GM19372 (cell line): ENCODE measurements around the gene ZMYND10.

Experiments used
- ATAC-seq: cut with Tn5 transposase; IDR thresholded peaks from one replicate; pipeline ENCODE4 v1.9.1; 2021; ENCODE audit warnings: mild to moderate bottlenecking, low read depth, moderate library complexity; ENCODE audit not compliant: unreplicated experiment

Gene ZMYND10

GRCh38 chr3:50345586-50346234, at the start of gene ZMYND10:
Gene ZMYND10, minus strand, starts transcription at chr3:50345732. Its CDS starts 153 bp downstream, at chr3:50345579.
- no peak for ATAC-seq

- no peak for ATAC-seq
Measured at GRCh38 chr3:50393061-50393460, 47.5 kb upstream of the ZMYND10 start.

GRCh38 chr3:50392101-50392715, 46.7 kb upstream of the ZMYND10 start:
- no peak for ATAC-seq

- no peak for ATAC-seq
Measured at GRCh38 chr3:50390508-50391224, 45.1 kb upstream of the ZMYND10 start.

GRCh38 chr3:50389414-50389767, 43.9 kb upstream of the ZMYND10 start:
- no peak for ATAC-seq

DNA sequence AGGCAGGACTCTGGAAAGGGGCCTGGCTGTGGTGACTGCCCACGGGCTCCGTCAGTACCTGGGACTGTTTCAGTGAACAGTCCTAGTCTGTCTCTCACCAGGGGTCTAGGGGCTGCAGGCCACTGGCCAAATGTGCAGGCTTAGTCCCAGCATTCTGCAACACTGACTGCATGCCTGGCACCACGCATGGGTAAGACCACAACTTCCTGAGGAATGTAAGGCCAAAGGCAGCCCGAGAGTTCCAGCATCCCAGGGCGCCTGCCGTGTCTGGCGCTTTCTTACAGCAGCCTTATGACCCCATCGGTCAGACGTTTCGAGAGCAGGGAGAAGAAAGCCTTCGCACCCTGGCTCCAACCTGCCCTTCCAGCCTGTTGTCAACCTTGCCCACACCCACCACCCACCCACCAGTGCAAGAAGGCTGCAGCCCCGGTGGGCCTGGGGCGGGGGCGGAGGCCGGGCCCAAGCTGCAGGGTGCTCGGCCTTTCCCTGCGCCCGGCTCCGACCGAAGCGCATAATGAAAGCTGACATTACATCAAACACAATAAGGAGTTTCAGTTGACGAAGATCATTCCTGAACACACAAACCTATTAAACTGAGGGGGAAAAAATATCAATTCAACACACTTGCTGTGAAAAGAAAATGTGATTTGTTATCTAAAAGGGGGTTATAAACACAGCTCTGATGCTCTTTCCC, 43.3 kb upstream of the ZMYND10 start:
- no peak for ATAC-seq

DNA sequence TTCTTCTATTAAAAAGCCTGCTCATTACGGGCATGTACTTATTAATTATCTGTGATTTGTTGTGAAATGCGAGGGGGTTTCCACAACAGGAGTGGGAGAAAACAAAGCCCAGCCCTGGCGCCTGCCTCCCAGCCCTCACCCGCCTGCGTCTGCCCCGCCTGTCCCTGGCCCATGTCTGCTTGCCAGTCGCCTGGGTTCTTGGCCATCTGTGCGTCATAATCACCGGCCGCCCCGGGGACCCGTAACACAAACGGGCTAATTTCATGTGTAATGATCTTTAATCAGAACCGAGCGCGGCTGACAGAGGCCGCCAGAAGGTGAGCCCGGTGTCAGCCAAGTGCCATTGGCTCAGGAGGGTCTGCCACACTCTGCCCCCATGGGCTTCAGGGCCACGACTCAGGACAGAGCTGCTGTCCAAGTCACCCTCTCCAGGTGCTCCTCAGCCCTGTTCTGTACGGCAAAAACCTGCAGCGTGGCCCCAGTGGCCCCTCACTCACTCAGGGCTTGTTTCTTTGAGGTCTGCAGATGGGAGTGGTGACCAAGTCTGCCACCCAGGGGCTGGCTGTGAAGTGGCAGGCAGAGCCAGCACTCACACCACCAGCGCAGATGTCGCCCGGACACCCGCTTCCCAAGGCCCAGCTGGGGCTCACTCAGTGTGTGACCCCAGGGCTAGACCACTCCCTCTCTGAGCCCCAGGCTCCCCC, 42.6 kb upstream of the ZMYND10 start:
- ATAC-seq: no peak

- ATAC-seq: no peak
Measured at GRCh38 chr3:50385754-50386153, 40.2 kb upstream of the ZMYND10 start.

GRCh38 chr3:50383750-50384149, 38.2 kb upstream of the ZMYND10 start:
- ATAC-seq: no peak

- ATAC-seq: no peak
Measured at GRCh38 chr3:50382722-50383121, 37.2 kb upstream of the ZMYND10 start.

DNA sequence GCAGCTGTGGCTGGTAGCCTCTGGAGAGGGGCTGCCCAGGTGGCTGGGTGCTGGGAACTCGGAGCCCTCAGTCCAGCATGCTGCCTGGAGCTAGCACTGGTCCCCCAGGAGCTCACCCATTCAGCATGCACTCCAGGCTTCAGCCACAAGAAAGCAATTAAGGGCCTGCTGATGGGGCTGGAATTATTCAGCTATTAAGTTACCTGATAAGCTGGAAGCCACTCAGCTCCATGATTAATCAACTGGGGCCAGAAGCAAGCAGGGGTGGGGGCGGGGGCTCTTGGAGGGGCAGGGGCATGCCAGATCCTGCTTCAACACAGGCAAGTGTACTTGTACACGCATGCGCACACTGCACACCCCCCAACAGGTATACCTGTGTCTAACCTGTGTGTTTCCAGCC, 35.9 kb upstream of the ZMYND10 start:
- ATAC-seq: no peak

- ATAC-seq: no peak
Measured at GRCh38 chr3:50380405-50381085, 35.0 kb upstream of the ZMYND10 start.

- ATAC-seq: no peak
Measured at GRCh38 chr3:50378757-50379156, 33.2 kb upstream of the ZMYND10 start.

GRCh38 chr3:50378024-50378423, 32.5 kb upstream of the ZMYND10 start:
- no peak for ATAC-seq

- ATAC-seq: no peak
Measured at GRCh38 chr3:50375258-50375931, 29.9 kb upstream of the ZMYND10 start.

GRCh38 chr3:50374363-50375257, 29.1 kb upstream of the ZMYND10 start:
- ATAC-seq: no peak

- ATAC-seq: no peak
Measured at GRCh38 chr3:50373146-50374051, 27.9 kb upstream of the ZMYND10 start.

DNA sequence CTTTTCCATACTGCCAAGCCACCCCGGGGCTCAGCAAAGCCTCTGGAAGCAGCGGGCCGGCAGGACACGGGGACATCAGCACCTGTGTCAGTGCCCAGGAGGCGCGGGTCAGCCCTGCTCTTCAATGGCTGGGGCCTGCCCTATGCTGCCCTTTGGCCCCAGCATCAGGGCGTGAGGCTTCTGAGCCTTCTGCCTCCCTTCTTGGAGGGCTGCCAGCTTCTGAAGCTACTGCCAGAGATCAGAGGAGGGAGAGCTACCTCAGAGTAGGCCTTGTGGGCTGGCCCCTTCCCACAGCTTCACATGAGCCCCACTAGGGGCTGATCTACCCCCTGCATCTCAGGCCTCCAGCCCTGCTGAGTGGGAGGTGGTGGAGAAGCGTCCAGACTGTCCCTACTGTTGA, 26.8 kb upstream of the ZMYND10 start:
- no peak for ATAC-seq
